SK-N-SH (cell line): ENCODE data around the gene DCAF17. TPM values are rescaled to one million over a fixed set of nuclear protein-coding genes. Genes with fewer than 3 reads are reported as not detected.

Source experiments
- CTCF ChIA-PET: fragments of 300-600, 350-600 bp; formaldehyde crosslinking; extraction: SDS; loops from one replicate; lab custom pipeline; 2021; lab: Yijun Ruan, JAX
- POLR2A ChIA-PET: fragments of 350-600 bp; sonication (Branson Sonifier 250); formaldehyde crosslinking; extraction: SDS; loops from one replicate; lab custom pipeline; 2020; ENCODE audit warnings: antibody characterized with exemption, inconsistent platforms; lab: Yijun Ruan, JAX
- DNase-seq: peaks from one replicate; pipeline ENCODE4 v3.0.0; 2012
- H2AFZ ChIP-seq: fragments of 200-600 bp; sonication (generic); 2 replicates; pipeline ENCODE4 v1.8.1; 2016; ENCODE audit warnings: antibody characterized with exemption, mild to moderate bottlenecking, low read depth
- H3F3A ChIP-seq: fragments of 200-600 bp; sonication (generic); replicated peaks from 2 replicates; pipeline ENCODE3; 2016; ENCODE audit warnings: antibody characterized with exemption, mild to moderate bottlenecking; ENCODE audit not compliant: insufficient read depth
- H3K27ac ChIP-seq, 2 experiments: fragments of 200-500 bp in 1 of 2; fragments of 200-600 bp in 1 of 2; sonication (Bioruptor generic) in 1 of 2; sonication (generic), shearing (Covaris generic) in 1 of 2; 2 replicates each; pipeline versions ENCODE4 v1.5.1 to v1.6.1; 2014 to 2016; ENCODE audit warnings: low read depth in 2 of 2, inconsistent platforms in 1 of 2, low read length in 1 of 2, mild to moderate bottlenecking in 1 of 2, mixed read lengths in 1 of 2
- H3K27me3 ChIP-seq: fragments of 200-600 bp; sonication (generic), shearing (Covaris generic); 2 replicates; pipeline ENCODE4 v1.6.1; 2016; ENCODE audit warnings: mixed run types; ENCODE audit not compliant: insufficient read depth
- H3K36me3 ChIP-seq, 2 experiments: fragments of 200-500 bp in 1 of 2; fragments of 200-600 bp in 1 of 2; sonication (Bioruptor generic) in 1 of 2; sonication (generic) in 1 of 2; replicated peaks in 1 of 2; 2 replicates each; pipeline versions ENCODE3 to v1.5.1; 2014 to 2016; ENCODE audit warnings: low read length in 1 of 2, mild to moderate bottlenecking in 1 of 2; ENCODE audit not compliant: insufficient read depth in 2 of 2, control insufficient read depth in 1 of 2
- H3K4me1 ChIP-seq, 2 experiments: fragments of 200-500 bp in 1 of 2; fragments of 200-600 bp in 1 of 2; sonication (Bioruptor generic) in 1 of 2; sonication (generic), shearing (Covaris generic) in 1 of 2; 2 replicates each; pipeline versions ENCODE4 v1.5.1 to v1.6.1; 2014 to 2016; ENCODE audit warnings: low read depth in 1 of 2, low read length in 1 of 2, mixed run types in 1 of 2; ENCODE audit not compliant: insufficient read depth in 2 of 2, control insufficient read depth in 1 of 2
- H3K4me2 ChIP-seq: fragments of 200-600 bp; sonication (generic), shearing (Covaris generic); 2 replicates; pipeline ENCODE4 v1.6.1; 2017; ENCODE audit warnings: mixed run types
- H3K4me3 ChIP-seq, 2 experiments: fragments of 200-500 bp in 1 of 2; fragments of 200-600 bp in 1 of 2; sonication (Bioruptor generic) in 1 of 2; sonication (generic), shearing (Covaris generic) in 1 of 2; 2 replicates each; pipeline versions ENCODE4 v1.5.1 to v1.8.1; 2014 to 2016; ENCODE audit warnings: low read depth in 2 of 2, inconsistent platforms in 1 of 2, low read length in 1 of 2, mild to moderate bottlenecking in 1 of 2, mixed read lengths in 1 of 2, moderate library complexity in 1 of 2
- H3K79me2 ChIP-seq: fragments of 200-600 bp; sonication (generic); 2 replicates; pipeline ENCODE4 v1.8.1; 2017; ENCODE audit warnings: mild to moderate bottlenecking; ENCODE audit not compliant: insufficient read depth
- H3K9ac ChIP-seq: fragments of 200-600 bp; sonication (generic); 2 replicates; pipeline ENCODE4 v1.6.1; 2017; ENCODE audit warnings: mixed run types
- H3K9me2 ChIP-seq: fragments of 200-600 bp; sonication (generic); 2 replicates; pipeline ENCODE4 v1.6.1; 2017; ENCODE audit warnings: mixed run types
- H3K9me3 ChIP-seq: fragments of 200-600 bp; sonication (generic); 2 replicates; pipeline ENCODE4 v1.6.1; 2017; ENCODE audit warnings: mixed run types, mild to moderate bottlenecking, moderate library complexity
- H4K20me1 ChIP-seq: fragments of 200-600 bp; sonication (generic); 2 replicates; pipeline ENCODE4 v1.6.1; 2017; ENCODE audit warnings: mild to moderate bottlenecking, mixed run types; ENCODE audit not compliant: insufficient read depth
- EP300 ChIP-seq, 2 experiments: IDR thresholded peaks; 2 replicates each; pipeline versions ENCODE4 v1.4.0 to v1.6.1; 2012; ENCODE audit warnings: borderline replicate concordance in 1 of 2, low read depth in 1 of 2, low read length in 1 of 2
- EZH2phosphoT487 ChIP-seq: fragments of 200-600 bp; sonication (generic); IDR thresholded peaks from 2 replicates; pipeline ENCODE4 v1.6.1; 2017; ENCODE audit warnings: low read depth, mixed run types, mild to moderate bottlenecking, antibody characterized with exemption, moderate library complexity, borderline replicate concordance
- FOSL2 ChIP-seq: IDR thresholded peaks from 2 replicates; pipeline ENCODE4 v1.4.0; 2012; ENCODE audit warnings: low read depth, mild to moderate bottlenecking, moderate library complexity, borderline replicate concordance
- FOXJ3 ChIP-seq: sonication (generic); formaldehyde crosslinking; IDR thresholded peaks from 2 replicates; pipeline ENCODE4 v1.5.1; 2020; ENCODE audit warnings: mild to moderate bottlenecking, missing genetic modification reagents
- FOXM1 ChIP-seq: IDR thresholded peaks from 2 replicates; pipeline ENCODE4 v1.4.0; 2012; ENCODE audit warnings: low read depth, mild to moderate bottlenecking
- GATA2 ChIP-seq: sonication (generic); formaldehyde crosslinking; IDR thresholded peaks from 2 replicates; pipeline ENCODE4 v1.5.0; 2020; ENCODE audit warnings: mild to moderate bottlenecking, missing genetic modification reagents
- MXI1 ChIP-seq: IDR thresholded peaks from 2 replicates; pipeline ENCODE4 v1.6.1; 2012; ENCODE audit warnings: mild to moderate bottlenecking, low read depth, low read length, improper control_type of control experiment
- NRF1 ChIP-seq: IDR thresholded peaks from 2 replicates; pipeline ENCODE4 v1.6.1; 2012; ENCODE audit warnings: low read depth, mild to moderate bottlenecking, low read length
- POLR2AphosphoS5 ChIP-seq: IDR thresholded peaks from 2 replicates; pipeline ENCODE4 v1.6.1; 2012; ENCODE audit warnings: low read depth, low read length
- RXRA ChIP-seq: IDR thresholded peaks from 2 replicates; pipeline ENCODE4 v1.4.0; 2012; ENCODE audit warnings: low read depth, mild to moderate bottlenecking, borderline replicate concordance
- TAF1 ChIP-seq: IDR thresholded peaks from 2 replicates; pipeline ENCODE4 v1.6.1; 2012; ENCODE audit warnings: low read depth, mild to moderate bottlenecking, low read length, moderate library complexity, borderline replicate concordance
- TCF12 ChIP-seq: IDR thresholded peaks from 2 replicates; pipeline ENCODE4 v1.4.0; 2012
- YY1 ChIP-seq: IDR thresholded peaks from 2 replicates; pipeline ENCODE4 v1.4.0; 2012; ENCODE audit warnings: low read depth, mild to moderate bottlenecking
- WGBS: methylation state at CpG from one replicate; pipeline ENCODE4 v1.1.6; 2017; ENCODE audit warnings: low lambda C conversion rate; 5-methylcytosine and 5-hydroxymethylcytosine counted together
- polyA plus RNA-seq, 3 experiments: library from polyadenylated mRNA; depleted of rRNA; stranded (reverse); fragments of >200 nt; gene quantifications; 2 replicates each; pipeline ENCODE4 v1.2.3, GENCODE V29; 2012
- TF ChIP-seq, protein P1 (sequence below): fragments of 200-600 bp; sonication (generic); IDR thresholded peaks from 2 replicates; pipeline ENCODE4 v1.6.1; 2017; ENCODE audit warnings: antibody characterized with exemption, mild to moderate bottlenecking, moderate library complexity
- TF ChIP-seq, protein P2 (sequence below): IDR thresholded peaks from 2 replicates; pipeline ENCODE4; 2012
- TF ChIP-seq, protein P3 (sequence below): IDR thresholded peaks from 2 replicates; pipeline ENCODE4 v1.4.0; 2012; ENCODE audit warnings: low read depth, borderline replicate concordance
- TF ChIP-seq, protein P4 (sequence below): IDR thresholded peaks from 2 replicates; pipeline ENCODE4 v1.6.1; 2012; ENCODE audit warnings: mild to moderate bottlenecking, low read depth, low read length, moderate library complexity
- TF ChIP-seq, protein P5 (sequence below): fragments of 150-350 bp; IDR thresholded peaks from 2 replicates; pipeline ENCODE4 v1.6.1; 2016; ENCODE audit warnings: mild to moderate bottlenecking, low read depth, low read length

The DCAF17 gene
- polyA plus RNA-seq, 1 of the 3 experiments (the other 2 are of a cell fraction), result 4.9 TPM

DNA sequence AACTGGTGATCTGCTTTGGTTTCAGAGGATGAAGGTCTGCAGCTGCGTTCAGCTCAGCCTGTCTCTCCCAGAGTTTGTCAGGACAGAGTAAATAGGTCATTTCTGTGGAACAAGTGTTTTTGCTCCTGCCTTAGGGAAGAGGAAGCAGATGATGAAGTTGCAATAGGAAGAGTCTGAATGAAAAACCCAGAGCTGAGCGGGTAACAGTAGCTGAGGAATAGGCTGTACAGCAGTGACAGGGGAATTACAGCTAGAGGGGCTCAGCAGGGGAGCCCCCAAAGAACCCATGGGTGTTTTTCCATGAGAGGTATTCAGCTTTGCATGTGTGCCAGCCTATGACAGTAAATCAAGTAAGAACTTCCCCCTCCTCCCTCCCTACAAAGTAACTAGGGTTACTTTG, 78.0 kb downstream of the DCAF17 start (continued):
- TF ChIP-seq, protein P1, sequence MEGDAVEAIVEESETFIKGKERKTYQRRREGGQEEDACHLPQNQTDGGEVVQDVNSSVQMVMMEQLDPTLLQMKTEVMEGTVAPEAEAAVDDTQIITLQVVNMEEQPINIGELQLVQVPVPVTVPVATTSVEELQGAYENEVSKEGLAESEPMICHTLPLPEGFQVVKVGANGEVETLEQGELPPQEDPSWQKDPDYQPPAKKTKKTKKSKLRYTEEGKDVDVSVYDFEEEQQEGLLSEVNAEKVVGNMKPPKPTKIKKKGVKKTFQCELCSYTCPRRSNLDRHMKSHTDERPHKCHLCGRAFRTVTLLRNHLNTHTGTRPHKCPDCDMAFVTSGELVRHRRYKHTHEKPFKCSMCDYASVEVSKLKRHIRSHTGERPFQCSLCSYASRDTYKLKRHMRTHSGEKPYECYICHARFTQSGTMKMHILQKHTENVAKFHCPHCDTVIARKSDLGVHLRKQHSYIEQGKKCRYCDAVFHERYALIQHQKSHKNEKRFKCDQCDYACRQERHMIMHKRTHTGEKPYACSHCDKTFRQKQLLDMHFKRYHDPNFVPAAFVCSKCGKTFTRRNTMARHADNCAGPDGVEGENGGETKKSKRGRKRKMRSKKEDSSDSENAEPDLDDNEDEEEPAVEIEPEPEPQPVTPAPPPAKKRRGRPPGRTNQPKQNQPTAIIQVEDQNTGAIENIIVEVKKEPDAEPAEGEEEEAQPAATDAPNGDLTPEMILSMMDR, result no peak
- TF ChIP-seq, protein P2, sequence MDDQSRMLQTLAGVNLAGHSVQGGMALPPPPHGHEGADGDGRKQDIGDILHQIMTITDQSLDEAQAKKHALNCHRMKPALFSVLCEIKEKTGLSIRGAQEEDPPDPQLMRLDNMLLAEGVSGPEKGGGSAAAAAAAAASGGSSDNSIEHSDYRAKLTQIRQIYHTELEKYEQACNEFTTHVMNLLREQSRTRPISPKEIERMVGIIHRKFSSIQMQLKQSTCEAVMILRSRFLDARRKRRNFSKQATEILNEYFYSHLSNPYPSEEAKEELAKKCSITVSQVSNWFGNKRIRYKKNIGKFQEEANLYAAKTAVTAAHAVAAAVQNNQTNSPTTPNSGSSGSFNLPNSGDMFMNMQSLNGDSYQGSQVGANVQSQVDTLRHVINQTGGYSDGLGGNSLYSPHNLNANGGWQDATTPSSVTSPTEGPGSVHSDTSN, result no peak
- TF ChIP-seq, protein P3, sequence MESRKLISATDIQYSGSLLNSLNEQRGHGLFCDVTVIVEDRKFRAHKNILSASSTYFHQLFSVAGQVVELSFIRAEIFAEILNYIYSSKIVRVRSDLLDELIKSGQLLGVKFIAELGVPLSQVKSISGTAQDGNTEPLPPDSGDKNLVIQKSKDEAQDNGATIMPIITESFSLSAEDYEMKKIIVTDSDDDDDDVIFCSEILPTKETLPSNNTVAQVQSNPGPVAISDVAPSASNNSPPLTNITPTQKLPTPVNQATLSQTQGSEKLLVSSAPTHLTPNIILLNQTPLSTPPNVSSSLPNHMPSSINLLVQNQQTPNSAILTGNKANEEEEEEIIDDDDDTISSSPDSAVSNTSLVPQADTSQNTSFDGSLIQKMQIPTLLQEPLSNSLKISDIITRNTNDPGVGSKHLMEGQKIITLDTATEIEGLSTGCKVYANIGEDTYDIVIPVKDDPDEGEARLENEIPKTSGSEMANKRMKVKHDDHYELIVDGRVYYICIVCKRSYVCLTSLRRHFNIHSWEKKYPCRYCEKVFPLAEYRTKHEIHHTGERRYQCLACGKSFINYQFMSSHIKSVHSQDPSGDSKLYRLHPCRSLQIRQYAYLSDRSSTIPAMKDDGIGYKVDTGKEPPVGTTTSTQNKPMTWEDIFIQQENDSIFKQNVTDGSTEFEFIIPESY, result no peak

DNA sequence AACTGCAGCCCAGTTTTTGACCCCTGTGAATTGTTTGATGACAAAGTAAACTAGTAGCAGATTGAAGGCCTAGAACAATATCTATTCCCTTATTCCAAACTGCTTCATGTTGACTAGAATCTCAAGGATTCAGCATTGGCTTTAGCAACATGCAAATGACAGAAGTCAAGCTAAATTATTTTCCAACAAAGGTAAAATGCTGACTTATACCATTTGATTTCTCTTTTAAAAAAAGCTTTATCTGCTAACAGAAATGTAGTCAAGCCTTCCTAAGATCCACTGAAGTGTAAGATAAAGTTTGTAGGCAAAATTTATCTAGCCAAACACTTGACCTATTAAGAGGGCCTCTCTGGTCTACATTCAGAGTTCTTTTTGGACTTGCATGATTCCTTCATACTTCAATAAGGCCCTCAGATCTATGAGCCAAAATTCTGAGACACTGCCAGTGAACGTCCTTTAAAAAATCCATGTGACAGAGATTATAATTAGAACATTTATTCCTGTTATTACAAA, 78.7 kb downstream of the DCAF17 start:
- no peak overlapping the region for H2AFZ ChIP-seq
- no peaks in the 10 kb centered on the region for H3K27me3 ChIP-seq
- no peak overlapping the region for H3K4me2 ChIP-seq
- no peak overlapping the region for H3K9ac ChIP-seq
- CTCF ChIA-PET, result no interaction called here
- H3K9me2 ChIP-seq, result no peaks in the 10 kb centered on the region
- no peaks in the 10 kb centered on the region for H3K4me1 ChIP-seq
- POLR2A ChIA-PET, result no interaction called here
- no peak overlapping the region for H3K27ac ChIP-seq
- no peaks in the 10 kb centered on the region for H3K79me2 ChIP-seq
- H3F3A ChIP-seq, result no peaks in the 10 kb centered on the region
- H4K20me1 ChIP-seq, result no peaks in the 10 kb centered on the region
- no peaks in the 10 kb centered on the region for H3K36me3 ChIP-seq
- H3K4me3 ChIP-seq, result no peak overlapping the region
- WGBS, result 65% methylated on average over 1 of the region's 1 CpG
- no peaks in the 10 kb centered on the region for H3K9me3 ChIP-seq
- DNase-seq, result no peak
- no peak for TF ChIP-seq EP300 (IDR thresholded peaks at IDR 0.05; ENCODE audit: borderline replicate concordance in 1 of 2, low read depth in 1 of 2, low read length in 1 of 2)
- no peak for TF ChIP-seq MXI1
- no peak for TF ChIP-seq FOXJ3 (CRISPR knock-in tag)
- no peak for TF ChIP-seq FOXM1
- no peak for TF ChIP-seq RXRA
- TF ChIP-seq TAF1, result no peak
- TF ChIP-seq, protein P4, sequence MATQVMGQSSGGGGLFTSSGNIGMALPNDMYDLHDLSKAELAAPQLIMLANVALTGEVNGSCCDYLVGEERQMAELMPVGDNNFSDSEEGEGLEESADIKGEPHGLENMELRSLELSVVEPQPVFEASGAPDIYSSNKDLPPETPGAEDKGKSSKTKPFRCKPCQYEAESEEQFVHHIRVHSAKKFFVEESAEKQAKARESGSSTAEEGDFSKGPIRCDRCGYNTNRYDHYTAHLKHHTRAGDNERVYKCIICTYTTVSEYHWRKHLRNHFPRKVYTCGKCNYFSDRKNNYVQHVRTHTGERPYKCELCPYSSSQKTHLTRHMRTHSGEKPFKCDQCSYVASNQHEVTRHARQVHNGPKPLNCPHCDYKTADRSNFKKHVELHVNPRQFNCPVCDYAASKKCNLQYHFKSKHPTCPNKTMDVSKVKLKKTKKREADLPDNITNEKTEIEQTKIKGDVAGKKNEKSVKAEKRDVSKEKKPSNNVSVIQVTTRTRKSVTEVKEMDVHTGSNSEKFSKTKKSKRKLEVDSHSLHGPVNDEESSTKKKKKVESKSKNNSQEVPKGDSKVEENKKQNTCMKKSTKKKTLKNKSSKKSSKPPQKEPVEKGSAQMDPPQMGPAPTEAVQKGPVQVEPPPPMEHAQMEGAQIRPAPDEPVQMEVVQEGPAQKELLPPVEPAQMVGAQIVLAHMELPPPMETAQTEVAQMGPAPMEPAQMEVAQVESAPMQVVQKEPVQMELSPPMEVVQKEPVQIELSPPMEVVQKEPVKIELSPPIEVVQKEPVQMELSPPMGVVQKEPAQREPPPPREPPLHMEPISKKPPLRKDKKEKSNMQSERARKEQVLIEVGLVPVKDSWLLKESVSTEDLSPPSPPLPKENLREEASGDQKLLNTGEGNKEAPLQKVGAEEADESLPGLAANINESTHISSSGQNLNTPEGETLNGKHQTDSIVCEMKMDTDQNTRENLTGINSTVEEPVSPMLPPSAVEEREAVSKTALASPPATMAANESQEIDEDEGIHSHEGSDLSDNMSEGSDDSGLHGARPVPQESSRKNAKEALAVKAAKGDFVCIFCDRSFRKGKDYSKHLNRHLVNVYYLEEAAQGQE, result no peak
- TF ChIP-seq, protein P3, result no peak
- TF ChIP-seq, protein P5, sequence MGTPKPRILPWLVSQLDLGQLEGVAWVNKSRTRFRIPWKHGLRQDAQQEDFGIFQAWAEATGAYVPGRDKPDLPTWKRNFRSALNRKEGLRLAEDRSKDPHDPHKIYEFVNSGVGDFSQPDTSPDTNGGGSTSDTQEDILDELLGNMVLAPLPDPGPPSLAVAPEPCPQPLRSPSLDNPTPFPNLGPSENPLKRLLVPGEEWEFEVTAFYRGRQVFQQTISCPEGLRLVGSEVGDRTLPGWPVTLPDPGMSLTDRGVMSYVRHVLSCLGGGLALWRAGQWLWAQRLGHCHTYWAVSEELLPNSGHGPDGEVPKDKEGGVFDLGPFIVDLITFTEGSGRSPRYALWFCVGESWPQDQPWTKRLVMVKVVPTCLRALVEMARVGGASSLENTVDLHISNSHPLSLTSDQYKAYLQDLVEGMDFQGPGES, result no peak
- no peak for TF ChIP-seq TCF12
- TF ChIP-seq FOSL2, result no peak
- no peak for TF ChIP-seq EZH2phosphoT487
- TF ChIP-seq YY1, result no peak
- no peak for TF ChIP-seq GATA2
- TF ChIP-seq POLR2AphosphoS5, result no peak
- no peak for TF ChIP-seq NRF1
